ENCODE data around the gene CDK5RAP3. TPM values are rescaled to one million over a fixed set of nuclear protein-coding genes. Genes with fewer than 3 reads are reported as not detected.

Gene CDK5RAP3
- total and polyA plus RNA-seq, 2 of the 13 experiments (the other 11 are each of a cell fraction or from before 2014, with no cell fraction given) = 128 to 154 TPM

- no peak for TF ChIP-seq ATM (IDR thresholded peaks at IDR 0.05; ENCODE audit: borderline replicate concordance)
- TF ChIP-seq SALL1 (CRISPR knock-in tag; IDR thresholded peaks at IDR 0.05) = peak; percentile 33; the same call in 1 of the 2 replicates
Measured at GRCh38 chr17:47946929-47947397, 23.9 kb upstream of the CDK5RAP3 start (continued).

- Histone ChIP-seq H2AFZ (ENCODE audit: low read length) (no peak overlapping the region), H4K20me1 (ENCODE audit: insufficient read depth, low read length) (no peaks in the 10 kb centered on the region), H3K27ac (ENCODE audit: extremely low read length, insufficient read depth, low read length) (peak overlapping the region; percentile 76), H3K27me3 (ENCODE audit: control insufficient read depth in 1 of 2, insufficient read depth in 2 of 2, low read length in 2 of 2) (no peaks in the 10 kb centered on the region), H3K36me3 (replicated peaks in 1 of 2; ENCODE audit: control insufficient read depth in 1 of 2, insufficient read depth in 2 of 2, low read length in 2 of 2) (peaks cover 6 to 36% of the 10 kb centered on the region in 2 experiments), H3K4me1 (ENCODE audit: insufficient read depth, low read length) (peaks cover 96% of the 10 kb centered on the region), H3K9me3 (ENCODE audit: low read length) (no peaks in the 10 kb centered on the region), H3K4me2 (ENCODE audit: low read depth, low read length) (peak overlapping the region; percentile 76), H3K4me3 (replicated peaks in 1 of 3; ENCODE audit: insufficient read depth in 1 of 3, low read depth in 2 of 3, low read length in 3 of 3) (peak overlapping the region in 1 of 3 experiments; percentile 43; a peak in 2 of 6 replicates), H3K79me2 (ENCODE audit: insufficient read depth, low read length) (no peaks in the 10 kb centered on the region), H3K9ac (ENCODE audit: insufficient read depth, low read depth, low read length) (peak overlapping the region; percentile 39)
- BruUV-seq (replicated peaks) = no TSS peak
- intact Hi-C loops (cut with micrococcal nuclease; ENCODE audit: unreplicated experiment) (loop anchor here (1.0 to 2.0 kb wide), 4 partner anchors 22 to 106 kb away; no protein-coding TSS in a partner anchor), in situ Hi-C loops (cut with HindIII; ENCODE audit: extremely low pct_ligation_motif_present, low pct_unique_long_range_greater_than_20kb) (no loop called here)
- ChIA-PET CTCF (ENCODE audit: low intra/inter-chr PET ratio, low total read pairs) (interaction anchor here (1.5 to 3.5 kb wide), 7 partner anchors 19 to 77 kb away, joined by 4 to 54 read pairs (median 12); partner anchors contain the start of gene CDK5RAP3), POLR2A (interaction anchor here (0.9 to 15.1 kb wide), 8 partner anchors 7 to 117 kb away, joined by 3 to 267 read pairs (median 18); partner anchors contain the start of genes CDK5RAP3, LRRC46, MRPL10 and NFE2L1)
- FAIRE-seq (peak; percentile 89), DNase-seq (ENCODE audit: low spot score) (peak; percentile 91), ATAC-seq (peak; percentile 75)
- 8% methylated on average over 5 of the region's 5 CpGs for WGBS (ENCODE audit: low lambda C conversion rate)
- no peak for TF ChIP-seq ATF4 (CRISPR knock-in tag; IDR thresholded peaks at IDR 0.05)
- TF ChIP-seq ZNF670 (CRISPR knock-in tag; IDR thresholded peaks at IDR 0.05; ENCODE audit: borderline replicate concordance) = peak; percentile 74; the same call in 1 of the 2 replicates
- peak; percentile 18; the same call in 1 of the 2 replicates for TF ChIP-seq ZBTB20 (CRISPR knock-in tag; IDR thresholded peaks at IDR 0.05; ENCODE audit: borderline replicate concordance, low read depth)
- 0 out of 2 replicates have a peak, but pooled peaks have one; percentile 20 for TF ChIP-seq ZNF572 (CRISPR knock-in tag; IDR thresholded peaks at IDR 0.05)
- TF ChIP-seq RFX3 (CRISPR knock-in tag; IDR thresholded peaks at IDR 0.05) = no peak
- peak; percentile 45; the same call in 1 of the 2 replicates for TF ChIP-seq ARID4A (CRISPR knock-in tag; IDR thresholded peaks at IDR 0.05; ENCODE audit: borderline replicate concordance)
- TF ChIP-seq FOXP1 (IDR thresholded peaks at IDR 0.05) = no peak
- peak; percentile 56; the same call in 1 of the 2 replicates for TF ChIP-seq FOXP1 (CRISPR knock-in tag; IDR thresholded peaks at IDR 0.05)
- peak; percentile 41; the same call in 1 of the 2 replicates for TF ChIP-seq BHLHE40 (IDR thresholded peaks at IDR 0.05; ENCODE audit: low read length)
- 0 out of 2 replicates have a peak, but pooled peaks have one; percentile 50 for TF ChIP-seq ZNF281 (CRISPR knock-in tag; IDR thresholded peaks at IDR 0.05; ENCODE audit: borderline replicate concordance)
- TF ChIP-seq ZNF414 (CRISPR knock-in tag; IDR thresholded peaks at IDR 0.05) = peak; percentile 36; the same call in 1 of the 2 replicates
Measured at GRCh38 chr17:47948706-47949196, 22.2 kb upstream of the CDK5RAP3 start.
